GM06990 (cell line): ENCODE results near the gene WASF2.

Experiments
- DNase-seq: peaks from one replicate; pipeline ENCODE4 v3.0.0-alpha.2; 2011; ENCODE audit not compliant: insufficient read length; ENCODE audit errors: extremely low read depth
- H3K27me3 ChIP-seq: replicated peaks from 2 replicates; pipeline ENCODE4 v1.6.0; 2011; ENCODE audit warnings: low read length; ENCODE audit not compliant: control insufficient read depth, insufficient read depth
- H3K36me3 ChIP-seq: 2 replicates; pipeline ENCODE4 v1.5.1; 2011; ENCODE audit warnings: low read length; ENCODE audit not compliant: control insufficient read depth, insufficient read depth
- H3K4me3 ChIP-seq: replicated peaks from 2 replicates; pipeline ENCODE4 v1.5.1; 2011; ENCODE audit warnings: low read depth, mild to moderate bottlenecking, control low read depth, low read length
- TF ChIP-seq, protein P1 (sequence below): IDR thresholded peaks from 2 replicates; pipeline ENCODE4 v1.5.1; 2011; ENCODE audit warnings: low read length, control low read depth, mild to moderate bottlenecking, inconsistent platforms; ENCODE audit not compliant: insufficient read depth, poor library complexity, severe bottlenecking

Gene WASF2

DNA sequence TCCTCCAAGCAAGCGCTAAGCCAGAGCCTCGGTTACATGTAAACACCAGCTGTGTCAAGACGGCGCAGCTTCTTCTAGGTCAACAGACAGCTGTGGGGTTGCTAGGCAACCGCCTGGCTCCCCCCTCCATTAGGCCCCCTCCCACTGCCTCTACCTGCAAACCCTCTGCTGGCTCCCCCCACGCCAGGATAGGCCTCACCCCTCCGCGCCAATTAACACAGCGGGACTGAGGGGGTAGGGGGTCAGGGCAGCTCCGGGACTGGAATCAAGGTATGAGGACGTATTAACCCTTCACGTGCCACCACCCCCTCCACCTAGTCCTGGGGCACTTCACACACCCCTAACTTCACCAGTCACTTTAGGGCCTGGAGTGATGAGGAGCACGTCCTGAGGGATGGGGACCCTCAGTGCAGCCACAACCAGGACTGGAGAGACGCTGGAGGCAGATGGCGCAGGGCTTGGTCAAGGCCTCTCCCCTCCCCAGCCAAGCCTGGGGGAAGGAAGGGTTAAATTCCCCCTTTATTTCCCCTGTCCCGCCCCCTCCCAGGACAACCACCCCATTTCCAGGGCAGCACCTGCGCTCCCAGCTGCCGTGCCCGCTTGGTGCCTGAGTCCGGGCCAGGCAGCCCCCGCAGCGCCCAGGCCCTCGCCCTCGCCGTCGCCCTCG is 37.4 kb upstream of the WASF2 start:
- Histone ChIP-seq H3K4me3 (no peak overlapping the region; the same call in 1 of the 2 replicates), H3K36me3 (no peaks in the 10 kb centered on the region), H3K27me3 (no peaks in the 10 kb centered on the region)
- peak; percentile 47 for DNase-seq
- TF ChIP-seq, protein P1, sequence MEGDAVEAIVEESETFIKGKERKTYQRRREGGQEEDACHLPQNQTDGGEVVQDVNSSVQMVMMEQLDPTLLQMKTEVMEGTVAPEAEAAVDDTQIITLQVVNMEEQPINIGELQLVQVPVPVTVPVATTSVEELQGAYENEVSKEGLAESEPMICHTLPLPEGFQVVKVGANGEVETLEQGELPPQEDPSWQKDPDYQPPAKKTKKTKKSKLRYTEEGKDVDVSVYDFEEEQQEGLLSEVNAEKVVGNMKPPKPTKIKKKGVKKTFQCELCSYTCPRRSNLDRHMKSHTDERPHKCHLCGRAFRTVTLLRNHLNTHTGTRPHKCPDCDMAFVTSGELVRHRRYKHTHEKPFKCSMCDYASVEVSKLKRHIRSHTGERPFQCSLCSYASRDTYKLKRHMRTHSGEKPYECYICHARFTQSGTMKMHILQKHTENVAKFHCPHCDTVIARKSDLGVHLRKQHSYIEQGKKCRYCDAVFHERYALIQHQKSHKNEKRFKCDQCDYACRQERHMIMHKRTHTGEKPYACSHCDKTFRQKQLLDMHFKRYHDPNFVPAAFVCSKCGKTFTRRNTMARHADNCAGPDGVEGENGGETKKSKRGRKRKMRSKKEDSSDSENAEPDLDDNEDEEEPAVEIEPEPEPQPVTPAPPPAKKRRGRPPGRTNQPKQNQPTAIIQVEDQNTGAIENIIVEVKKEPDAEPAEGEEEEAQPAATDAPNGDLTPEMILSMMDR: no peak

DNA sequence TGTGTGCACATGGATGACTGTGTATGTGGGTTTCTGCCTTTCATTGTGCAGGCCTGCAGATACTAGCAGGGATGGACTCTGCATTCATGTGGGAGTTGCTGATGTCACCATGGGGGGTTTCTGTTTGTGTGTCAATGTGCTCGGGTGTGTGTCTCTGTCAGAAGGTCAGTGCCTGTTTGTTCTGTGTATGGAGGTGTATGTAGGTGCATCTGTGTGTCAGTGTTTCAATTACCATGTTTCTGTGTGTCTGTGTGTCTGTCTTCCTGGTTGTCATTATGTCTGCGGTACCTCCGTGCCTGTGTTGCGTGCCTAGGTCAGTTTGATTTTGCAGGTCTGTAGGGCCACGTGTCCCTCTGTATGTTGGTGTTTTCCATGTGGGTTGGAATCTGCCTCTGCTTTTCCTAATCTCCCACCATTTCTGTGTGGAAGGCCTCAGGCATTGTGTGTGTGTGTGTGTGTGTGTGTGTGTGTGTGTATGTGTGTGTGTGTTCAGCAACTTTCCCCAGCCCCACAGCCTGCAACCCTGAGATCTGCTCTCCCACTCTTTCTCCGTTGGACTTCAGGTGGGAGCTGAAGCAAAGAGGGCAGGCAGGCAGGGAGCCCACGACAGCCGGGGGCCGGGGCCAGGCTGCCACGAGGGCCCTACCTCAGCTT is 36.7 kb upstream of the WASF2 start:
- Histone ChIP-seq H3K27me3 (no peaks in the 10 kb centered on the region), H3K4me3 (no peak overlapping the region), H3K36me3 (no peaks in the 10 kb centered on the region)
- TF ChIP-seq, protein P1: no peak
- no peak for DNase-seq

DNA sequence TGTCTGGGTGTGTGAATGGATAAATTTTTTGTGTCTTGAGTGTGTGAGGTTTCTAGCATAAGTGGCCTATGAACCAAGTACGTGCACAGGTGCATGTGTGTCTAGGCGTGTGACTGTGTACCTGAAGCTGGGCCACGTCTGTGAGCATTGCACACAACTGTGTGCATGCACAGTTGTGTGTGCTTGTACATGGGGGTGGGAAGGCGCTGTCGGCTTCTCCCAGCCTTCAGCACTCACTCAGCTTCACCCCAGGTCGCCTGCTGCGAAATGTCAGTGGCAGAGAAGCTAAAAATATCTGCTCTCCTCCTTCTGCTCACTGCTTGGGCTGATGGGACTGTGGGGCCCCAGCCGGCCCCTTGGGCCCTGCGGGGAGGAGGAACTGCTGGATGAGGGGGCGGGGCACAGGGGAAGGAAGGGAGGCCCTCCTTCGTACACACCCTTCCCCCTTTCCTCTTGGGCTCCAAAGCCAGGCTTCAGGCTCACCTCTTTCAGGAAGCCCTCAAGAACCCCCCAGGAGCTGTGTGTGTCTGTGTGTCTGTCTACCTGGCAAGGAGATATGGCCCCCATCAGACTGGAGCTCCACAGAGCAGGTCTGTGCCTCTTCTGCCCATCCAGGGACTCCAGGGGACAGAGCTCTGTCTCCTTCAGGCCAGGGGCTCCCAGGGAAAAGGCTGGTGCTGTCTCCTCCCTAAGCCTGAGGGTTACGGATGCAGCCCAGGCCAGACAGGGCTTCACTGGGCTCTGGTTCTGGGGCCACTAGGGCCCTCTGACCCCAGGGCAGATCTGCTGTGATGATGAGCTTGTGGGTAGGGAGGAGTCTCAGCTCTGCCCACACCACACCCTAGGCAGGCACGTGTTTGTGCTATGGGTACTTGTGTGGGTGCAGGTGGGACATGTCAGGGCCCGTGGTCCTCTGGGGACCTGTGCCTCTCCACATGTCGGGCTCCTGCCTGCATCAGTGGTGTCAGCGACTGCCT is 35.6 kb upstream of the WASF2 start:
- TF ChIP-seq, protein P1: no peak
- Histone ChIP-seq H3K4me3 (no peak overlapping the region), H3K36me3 (no peaks in the 10 kb centered on the region), H3K27me3 (no peaks in the 10 kb centered on the region)
- DNase-seq: peak; percentile 76

DNA sequence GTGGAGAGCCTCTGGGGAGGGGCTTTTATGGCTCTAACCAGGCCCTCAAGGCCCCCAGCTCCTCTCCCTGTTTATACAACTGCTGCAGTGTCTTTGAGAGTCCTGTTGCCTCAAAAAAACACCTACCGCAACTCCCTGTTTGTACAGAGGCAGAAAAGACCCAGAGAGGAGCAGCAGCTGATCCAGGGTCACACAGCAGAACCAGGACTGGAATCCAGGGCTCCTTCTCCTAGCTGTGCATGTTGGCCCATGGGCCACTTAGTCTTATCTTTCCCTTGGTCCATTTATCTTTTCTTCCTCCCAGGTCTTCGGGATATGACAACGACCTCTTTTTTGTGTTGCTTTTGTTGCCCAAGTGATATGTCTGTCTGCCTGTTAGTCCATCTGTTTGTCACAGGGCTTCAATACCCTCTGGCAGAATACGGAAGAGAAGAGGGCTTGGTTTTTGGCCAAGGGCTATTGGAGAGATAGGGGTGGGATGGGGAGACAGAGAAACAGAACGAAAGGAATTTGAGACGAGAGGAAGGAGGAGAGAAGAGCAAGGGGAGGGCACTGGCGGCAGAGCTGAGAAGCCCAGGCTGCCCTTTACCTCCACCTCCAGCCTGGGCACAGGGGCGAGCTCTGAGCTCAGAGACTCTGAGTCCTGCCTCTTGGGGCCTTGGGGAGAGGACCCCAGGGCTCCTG is 33.5 kb upstream of the WASF2 start:
- no peak overlapping the region for H3K4me3 ChIP-seq
- no peak for DNase-seq
- TF ChIP-seq, protein P1: no peak

DNA sequence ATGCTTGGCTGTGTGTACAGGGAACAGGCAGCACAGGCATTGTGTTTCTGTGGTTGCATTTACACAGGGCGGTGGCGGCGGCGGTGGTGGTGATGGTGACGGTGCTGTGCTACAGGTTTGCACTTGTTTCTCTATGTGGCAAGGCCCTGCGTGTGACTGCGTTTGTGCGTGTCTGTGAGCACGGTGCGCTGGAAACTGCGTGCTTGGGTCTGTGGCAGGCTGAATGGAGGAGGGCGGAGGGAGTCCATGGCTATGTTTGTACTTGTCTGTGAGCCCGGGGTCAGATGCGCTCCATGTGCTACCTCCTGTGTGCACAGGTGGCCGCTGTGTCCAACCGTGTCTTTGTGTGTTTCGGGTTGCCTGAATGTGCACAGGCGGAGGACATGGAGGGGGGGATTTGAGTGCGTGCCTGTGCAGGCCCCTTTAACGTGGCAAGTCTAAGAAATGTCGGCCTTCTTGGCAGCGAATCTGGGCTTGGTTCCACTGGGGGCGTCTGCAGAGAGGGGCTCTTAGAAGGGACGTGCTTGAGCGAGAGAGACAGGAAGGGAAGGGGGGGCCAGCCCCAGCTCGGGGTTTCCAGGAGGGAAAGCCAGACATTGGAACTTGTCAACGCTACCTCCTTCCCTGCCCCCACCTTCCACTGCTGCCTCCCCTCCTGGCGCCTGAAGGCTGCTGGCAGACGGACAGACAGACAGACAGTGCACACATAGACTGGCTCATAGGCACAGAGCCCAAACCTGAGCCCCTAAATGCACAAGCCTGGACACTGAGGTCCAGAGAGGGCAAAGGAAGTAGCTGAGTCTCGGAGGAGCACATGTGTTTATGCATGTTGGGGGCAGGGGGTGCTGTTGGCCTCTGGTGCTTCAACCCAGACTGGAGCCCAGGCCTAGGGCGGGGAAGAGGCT is 32.7 kb upstream of the WASF2 start:
- Histone ChIP-seq H3K27me3 (no peaks in the 10 kb centered on the region), H3K36me3 (no peaks in the 10 kb centered on the region), H3K4me3 (no peak overlapping the region)
- TF ChIP-seq, protein P1: peak; percentile 13
- DNase-seq: no peak

More for the DNA sequence above, 33.5 kb upstream of the WASF2 start:
- Histone ChIP-seq H3K27me3 (no peaks in the 10 kb centered on the region), H3K36me3 (no peaks in the 10 kb centered on the region)
